GM13976 (cell line): ENCODE data around the gene C22orf15.
A peak's percentile ranks its signal among the peaks of the same experiment; 100 is the strongest.

Experiments
- DNase-seq: peaks from one replicate; pipeline ENCODE4 v3.0.0; 2012; ENCODE audit warnings: low spot score
- in situ Hi-C: fragments of 300-500 bp; cut with MboI; formaldehyde crosslinking; loops from one replicate; pipeline ENCODE4 v1.12.0; 2022; ENCODE audit warnings: low sequenced_read_pairs, mixed read lengths, inconsistent platforms; ENCODE audit not compliant: unreplicated experiment
- TF ChIP-seq, protein P1 (sequence below): IDR thresholded peaks from 2 replicates; pipeline ENCODE4 v1.5.1; 2012; ENCODE audit warnings: borderline replicate concordance, mild to moderate bottlenecking; ENCODE audit not compliant: insufficient read depth; ENCODE audit errors: extremely low read depth, missing control alignments, control extremely low read depth

Gene C22orf15

DNA sequence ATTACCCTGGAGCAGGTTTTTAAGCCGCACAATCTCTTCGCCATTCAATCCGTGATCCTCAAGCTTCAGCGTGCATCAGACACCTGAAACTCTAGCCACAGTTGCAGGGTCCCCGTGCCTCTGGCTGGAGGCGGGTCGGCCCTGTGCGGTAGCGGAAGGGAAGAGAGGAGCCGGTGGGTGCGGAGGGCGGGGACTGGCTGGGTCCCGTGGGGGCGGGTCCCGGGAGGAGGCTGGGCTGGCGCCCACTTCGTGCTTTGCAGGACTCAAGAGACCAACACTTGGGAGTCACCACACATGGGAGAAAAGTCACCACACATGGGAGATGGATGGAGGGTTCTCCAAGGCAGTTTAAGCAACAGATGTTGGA lies 772 bp downstream of the C22orf15 start:
- TF ChIP-seq, protein P1, sequence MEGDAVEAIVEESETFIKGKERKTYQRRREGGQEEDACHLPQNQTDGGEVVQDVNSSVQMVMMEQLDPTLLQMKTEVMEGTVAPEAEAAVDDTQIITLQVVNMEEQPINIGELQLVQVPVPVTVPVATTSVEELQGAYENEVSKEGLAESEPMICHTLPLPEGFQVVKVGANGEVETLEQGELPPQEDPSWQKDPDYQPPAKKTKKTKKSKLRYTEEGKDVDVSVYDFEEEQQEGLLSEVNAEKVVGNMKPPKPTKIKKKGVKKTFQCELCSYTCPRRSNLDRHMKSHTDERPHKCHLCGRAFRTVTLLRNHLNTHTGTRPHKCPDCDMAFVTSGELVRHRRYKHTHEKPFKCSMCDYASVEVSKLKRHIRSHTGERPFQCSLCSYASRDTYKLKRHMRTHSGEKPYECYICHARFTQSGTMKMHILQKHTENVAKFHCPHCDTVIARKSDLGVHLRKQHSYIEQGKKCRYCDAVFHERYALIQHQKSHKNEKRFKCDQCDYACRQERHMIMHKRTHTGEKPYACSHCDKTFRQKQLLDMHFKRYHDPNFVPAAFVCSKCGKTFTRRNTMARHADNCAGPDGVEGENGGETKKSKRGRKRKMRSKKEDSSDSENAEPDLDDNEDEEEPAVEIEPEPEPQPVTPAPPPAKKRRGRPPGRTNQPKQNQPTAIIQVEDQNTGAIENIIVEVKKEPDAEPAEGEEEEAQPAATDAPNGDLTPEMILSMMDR, result no peak
- in situ Hi-C loops, result no loop called here
- peak; percentile 64 for DNase-seq

DNA sequence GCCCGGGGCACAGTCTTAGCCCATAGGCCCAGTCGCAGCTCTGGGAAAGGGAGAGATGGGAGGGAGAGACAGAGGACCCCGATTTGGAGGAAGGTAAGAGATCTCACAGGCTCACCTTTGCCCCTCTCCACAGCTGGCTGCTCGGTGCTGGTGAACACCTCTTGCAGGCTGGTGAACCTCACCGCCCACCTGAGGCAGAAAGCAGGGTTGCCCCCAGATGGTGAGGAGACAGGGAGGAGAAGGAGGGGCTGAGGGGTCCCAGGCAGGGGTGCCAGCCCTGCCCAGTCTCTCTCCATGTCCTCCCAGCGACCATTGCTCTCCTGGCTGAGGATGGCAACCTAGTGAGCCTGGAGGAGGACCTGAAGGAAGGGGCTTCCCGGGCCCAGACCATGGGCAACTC lies 1.2 kb downstream of the C22orf15 start:
- TF ChIP-seq, protein P1, result no peak
- no peak for DNase-seq
- in situ Hi-C loops, result no loop called here

DNA sequence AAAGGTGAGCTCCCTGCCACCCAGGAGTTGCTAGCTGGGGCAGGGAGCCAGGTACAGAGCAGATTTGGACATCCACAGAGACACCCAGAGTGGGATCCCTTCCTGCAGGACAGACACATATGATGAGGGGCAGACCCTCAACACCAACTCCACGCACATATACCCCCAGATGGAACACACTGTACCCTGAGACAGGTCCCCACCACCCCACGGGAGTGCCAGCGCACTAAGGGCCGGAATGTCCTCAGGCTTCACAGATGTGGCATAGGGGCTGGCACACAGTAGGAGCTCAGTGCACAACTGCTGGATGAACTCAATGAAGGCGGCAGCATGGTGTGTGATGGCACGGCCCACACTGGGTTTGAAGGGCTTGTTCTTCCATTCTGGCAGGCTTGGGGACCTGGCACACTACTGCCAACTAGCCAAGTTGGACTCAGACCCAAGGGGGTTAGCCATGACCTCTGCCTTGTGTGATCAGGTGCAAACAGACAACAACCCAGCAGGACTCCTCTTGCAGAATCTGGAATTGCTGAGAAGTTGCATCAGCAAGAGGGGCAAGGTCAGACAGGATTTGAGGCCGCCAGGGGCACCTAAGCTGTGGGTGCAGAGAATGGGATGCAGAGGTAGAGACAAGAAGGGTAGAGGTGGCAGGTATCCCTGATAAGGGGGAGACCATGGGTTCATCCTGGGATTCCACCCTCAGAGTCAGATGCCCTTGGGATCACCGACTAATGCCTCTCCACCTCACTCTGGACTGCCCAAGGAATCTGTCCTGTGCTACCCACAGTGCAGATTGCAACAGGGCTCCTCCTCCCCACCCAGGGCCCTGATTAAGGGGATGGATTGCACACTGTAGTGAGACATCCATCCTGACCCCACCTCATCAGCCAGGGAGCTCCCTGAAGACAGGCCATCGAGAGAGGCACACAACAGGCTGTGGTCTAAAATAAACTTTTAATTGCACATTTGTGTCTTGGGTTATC lies 2.4 kb downstream of the C22orf15 start:
- TF ChIP-seq, protein P1, result no peak
- no peak for DNase-seq
- in situ Hi-C loops, result no loop called here

DNA sequence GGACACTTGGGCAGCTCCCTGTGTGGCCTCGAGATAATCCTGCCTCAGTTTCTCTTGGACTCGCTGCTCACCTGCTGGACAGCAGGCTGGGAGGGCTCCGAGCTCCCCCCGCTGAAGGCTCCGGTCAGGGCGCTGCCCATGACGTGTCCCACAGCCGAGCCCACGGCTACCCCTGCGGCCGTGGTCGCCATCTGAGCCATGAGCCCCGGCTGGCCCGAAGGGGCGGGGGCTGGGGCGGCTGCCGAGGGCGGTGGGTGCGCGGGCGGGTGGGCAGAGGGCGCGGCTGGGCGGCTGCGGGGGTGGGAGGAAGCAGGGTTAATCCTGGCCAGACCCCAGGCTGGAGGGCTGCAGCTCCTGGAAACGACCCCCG lies 4.5 kb downstream of the C22orf15 start:
- TF ChIP-seq, protein P1, result no peak
- in situ Hi-C loops, result no loop called here

DNA sequence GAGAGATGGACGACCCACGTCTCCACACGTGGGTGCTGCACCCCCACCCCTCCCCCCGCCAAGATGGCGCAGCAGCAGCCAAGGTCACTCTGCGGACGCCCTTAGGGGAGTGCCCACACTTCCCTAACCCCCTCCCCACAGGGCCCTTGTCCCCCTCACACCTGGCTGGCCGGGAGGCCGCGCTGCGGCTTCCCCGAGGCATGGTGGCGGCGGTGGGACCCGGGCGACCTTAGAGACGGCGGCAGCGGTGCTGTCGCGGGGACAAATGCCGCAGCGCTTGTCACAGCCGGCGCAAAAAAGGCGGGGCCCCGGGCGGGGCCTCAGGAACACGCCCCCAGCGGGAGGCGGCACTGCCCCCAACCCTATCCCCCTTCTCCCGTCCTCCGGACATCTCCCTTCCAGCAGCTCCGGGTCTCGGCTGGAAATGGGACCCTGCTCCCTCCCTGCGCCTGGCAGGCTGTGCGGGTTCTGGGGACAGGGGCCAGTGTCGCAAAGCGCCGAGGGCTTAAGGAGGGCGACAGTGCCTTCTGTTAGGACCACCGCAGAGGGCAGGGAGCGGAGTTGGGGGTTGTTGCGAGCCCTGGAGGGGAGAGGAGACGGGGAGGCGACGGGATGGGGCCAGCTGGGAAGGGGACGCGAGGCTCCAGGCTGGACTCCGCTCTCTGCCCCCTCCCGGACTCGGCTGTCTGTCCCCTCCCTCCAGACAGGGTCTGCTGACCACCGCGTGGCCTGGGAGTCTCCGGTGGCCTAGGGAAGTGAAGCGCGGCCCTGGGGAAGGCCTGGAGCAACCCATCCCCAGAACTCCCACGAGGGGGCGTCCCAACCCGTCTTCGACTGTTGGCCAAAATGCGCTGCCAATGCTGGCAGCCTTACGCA lies 5.1 kb downstream of the C22orf15 start, which contains the start of gene CHCHD10:
Gene CHCHD10 (minus strand): TSS at position 300 of the 876 bp plus-strand sequence. CDS start 98 bp downstream, at position 202.
- in situ Hi-C loops, result no loop called here
- DNase-seq, result peak; percentile 90
- TF ChIP-seq, protein P1, result peak; percentile 67

More for the DNA sequence above, 4.5 kb downstream of the C22orf15 start:
- DNase-seq, result no peak

DNA sequence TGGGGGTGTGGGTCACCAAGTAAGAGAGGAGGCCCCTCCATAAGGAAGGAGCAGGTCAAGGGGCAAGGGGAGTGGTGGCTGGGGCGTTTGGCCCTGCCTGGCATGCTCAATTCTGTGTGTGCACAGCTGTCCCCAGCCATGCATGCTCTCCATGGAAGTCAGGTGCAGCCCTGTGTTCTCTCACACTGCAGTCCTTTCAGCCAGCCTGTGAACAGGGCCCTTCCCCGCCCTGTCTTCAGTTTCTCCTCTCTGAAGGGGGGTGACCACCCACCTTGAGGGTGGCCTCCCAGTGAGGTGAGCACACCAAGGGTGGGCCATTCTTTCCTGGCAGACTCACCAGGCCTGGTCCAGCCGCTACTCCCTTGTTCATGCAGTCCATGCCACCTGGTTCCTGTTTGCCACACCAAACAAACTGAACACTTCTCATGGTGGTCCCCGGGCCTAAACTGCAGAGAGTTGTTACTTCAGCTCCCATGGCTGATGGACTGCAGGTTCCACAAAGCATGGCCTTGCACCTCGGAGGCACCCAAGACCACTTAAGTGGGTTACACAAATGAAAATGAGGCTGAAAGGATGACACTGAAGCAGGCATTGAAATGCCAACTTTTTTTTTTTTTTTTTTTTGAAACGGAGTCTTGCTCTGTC lies 6.7 kb downstream of the C22orf15 start:
- TF ChIP-seq, protein P1, result no peak
- no peak for DNase-seq
- in situ Hi-C loops, result no loop called here
